ENCODE data around the gene TPPP3. TPM values are rescaled to one million over a fixed set of nuclear protein-coding genes. Genes with fewer than 3 reads are reported as not detected.
A peak's percentile ranks its signal among the peaks of the same experiment; 100 is the strongest.
"Not testable (repeated sequence)": the region's sequence is repeated elsewhere in the genome, so short reads cannot be mapped to it uniquely, and the experiment has no call there.

The TPPP3 gene
- total RNA-seq, 4 donors from 2014 or later: 14.8 to 111 (median 55.0) TPM

DNA sequence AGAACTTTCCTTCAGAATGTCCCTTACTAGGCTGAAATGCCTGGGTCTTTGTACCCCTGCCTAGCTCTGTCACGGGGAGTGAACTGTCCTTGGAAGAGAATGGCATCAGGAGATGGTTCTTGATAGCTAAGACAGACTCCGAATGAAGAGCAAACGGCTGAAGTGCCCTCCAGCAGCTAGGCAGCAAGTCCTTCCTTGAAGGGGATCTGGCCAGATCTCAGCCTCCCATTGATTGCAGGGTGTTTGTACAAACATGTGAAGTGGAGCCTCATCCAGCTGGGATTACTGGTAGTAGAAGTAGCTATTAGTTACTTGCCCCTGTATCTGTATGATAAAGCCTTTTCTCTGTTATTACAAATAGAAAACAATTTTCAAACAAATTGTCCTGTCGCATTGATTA lies 35.7 kb downstream of the TPPP3 start:
- Histone ChIP-seq H3K4me1 (no peaks in the 10 kb centered on the region), H3K36me3 (no peaks in the 10 kb centered on the region), H3K4me3 (no peak overlapping the region), H3K27me3 (no peaks in the 10 kb centered on the region), H3K27ac (no peak overlapping the region), H3K9me3 (no peaks in the 10 kb centered on the region)
- WGBS, 2 donors (ENCODE audit: low coverage in 1 of 2): 75 to 88% methylated on average over 2 to 4 of the region's 4 CpGs
- no peak for ATAC-seq
- TF ChIP-seq, protein P1, sequence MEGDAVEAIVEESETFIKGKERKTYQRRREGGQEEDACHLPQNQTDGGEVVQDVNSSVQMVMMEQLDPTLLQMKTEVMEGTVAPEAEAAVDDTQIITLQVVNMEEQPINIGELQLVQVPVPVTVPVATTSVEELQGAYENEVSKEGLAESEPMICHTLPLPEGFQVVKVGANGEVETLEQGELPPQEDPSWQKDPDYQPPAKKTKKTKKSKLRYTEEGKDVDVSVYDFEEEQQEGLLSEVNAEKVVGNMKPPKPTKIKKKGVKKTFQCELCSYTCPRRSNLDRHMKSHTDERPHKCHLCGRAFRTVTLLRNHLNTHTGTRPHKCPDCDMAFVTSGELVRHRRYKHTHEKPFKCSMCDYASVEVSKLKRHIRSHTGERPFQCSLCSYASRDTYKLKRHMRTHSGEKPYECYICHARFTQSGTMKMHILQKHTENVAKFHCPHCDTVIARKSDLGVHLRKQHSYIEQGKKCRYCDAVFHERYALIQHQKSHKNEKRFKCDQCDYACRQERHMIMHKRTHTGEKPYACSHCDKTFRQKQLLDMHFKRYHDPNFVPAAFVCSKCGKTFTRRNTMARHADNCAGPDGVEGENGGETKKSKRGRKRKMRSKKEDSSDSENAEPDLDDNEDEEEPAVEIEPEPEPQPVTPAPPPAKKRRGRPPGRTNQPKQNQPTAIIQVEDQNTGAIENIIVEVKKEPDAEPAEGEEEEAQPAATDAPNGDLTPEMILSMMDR (IDR thresholded peaks at IDR 0.05): no peak
- TF ChIP-seq EP300 (IDR thresholded peaks at IDR 0.05) (no peak), POLR2A (IDR thresholded peaks at IDR 0.05) (no peak), POLR2AphosphoS5 (IDR thresholded peaks at IDR 0.05) (no peak)

DNA sequence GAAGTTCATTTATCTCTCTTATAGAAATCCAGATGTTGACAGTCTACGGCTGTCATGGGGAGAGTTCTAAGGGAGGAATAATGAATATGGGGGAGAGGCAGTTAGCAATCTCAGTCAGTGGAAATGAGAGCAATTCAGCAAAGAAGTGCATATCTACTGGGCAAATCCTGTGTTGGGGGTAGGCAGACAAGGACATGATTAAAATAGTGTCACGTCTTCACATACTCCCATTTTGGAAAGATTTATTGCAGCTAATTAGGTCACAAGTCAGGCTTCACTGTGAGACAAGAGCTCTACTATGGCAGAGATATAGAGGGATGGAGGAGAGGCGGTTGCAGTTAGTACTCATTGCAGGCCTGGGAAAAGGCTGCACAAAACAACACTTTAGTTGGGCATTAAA lies 36.9 kb downstream of the TPPP3 start:
- no peak for TF ChIP-seq POLR2AphosphoS5 (IDR thresholded peaks at IDR 0.05)
- TF ChIP-seq EP300 (IDR thresholded peaks at IDR 0.05): no peak
- TF ChIP-seq POLR2A (IDR thresholded peaks at IDR 0.05): no peak
- TF ChIP-seq, protein P1 (IDR thresholded peaks at IDR 0.05): no peak
- H3K36me3 ChIP-seq: no peaks in the 10 kb centered on the region
- no peak overlapping the region for H3K27ac ChIP-seq
- no peaks in the 10 kb centered on the region for H3K9me3 ChIP-seq
- WGBS, 2 donors (ENCODE audit: low coverage in 1 of 2): 49 to 62% methylated on average over 2 to 3 of the region's 3 CpGs
- H3K27me3 ChIP-seq: no peaks in the 10 kb centered on the region
- ATAC-seq: no peak
- H3K4me1 ChIP-seq: no peaks in the 10 kb centered on the region
- no peak overlapping the region for H3K4me3 ChIP-seq

DNA sequence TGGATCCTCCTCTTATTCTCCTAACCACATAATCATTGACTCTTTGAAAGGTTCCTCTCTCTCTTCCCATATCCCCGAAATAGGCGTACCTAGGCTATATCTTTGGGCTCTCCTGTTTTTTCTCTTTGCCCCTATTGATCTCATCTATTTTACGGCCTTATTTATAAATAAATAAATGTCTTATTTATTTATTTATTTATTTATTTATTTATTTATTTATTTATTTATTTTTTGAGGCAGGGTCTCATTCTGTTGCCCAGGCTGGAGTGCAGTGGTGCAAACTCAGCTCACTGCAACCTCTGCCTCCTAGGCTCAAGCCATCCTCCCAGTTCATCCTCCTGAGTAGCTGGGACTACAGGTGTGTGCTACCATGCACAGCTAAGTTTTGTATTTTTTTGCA lies 40.8 kb downstream of the TPPP3 start:
- not testable (repeated sequence) for H3K27me3 ChIP-seq, H3K36me3 ChIP-seq, H3K9me3 ChIP-seq, H3K4me3 ChIP-seq, H3K27ac ChIP-seq, ATAC-seq, H3K4me1 ChIP-seq
- 90 to 100% methylated on average over 3 of the region's 3 CpGs for WGBS, 2 donors (ENCODE audit: low coverage in 1 of 2)

DNA sequence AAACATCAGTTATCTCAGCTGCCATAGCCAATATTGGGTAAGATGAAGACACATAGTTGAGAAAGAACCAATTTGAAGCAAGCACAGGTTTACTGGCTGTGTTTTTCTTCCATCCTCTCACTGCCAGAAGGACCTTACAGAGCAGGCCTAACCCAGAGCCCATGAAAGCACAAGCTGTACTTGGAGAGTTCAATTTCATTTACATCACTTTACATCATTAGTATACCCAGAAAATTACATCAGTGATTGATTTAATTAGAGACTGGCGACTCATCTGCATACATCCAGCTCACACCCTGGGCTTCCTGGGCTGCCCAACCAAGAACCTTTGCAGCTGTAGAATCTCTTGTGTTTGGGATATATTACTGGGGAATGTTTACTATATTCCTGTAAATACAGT lies 43.0 kb downstream of the TPPP3 start:
- Histone ChIP-seq H3K36me3 (no peaks in the 10 kb centered on the region), H3K9me3 (no peaks in the 10 kb centered on the region), H3K4me3 (no peak overlapping the region), H3K27ac (no peak overlapping the region), H3K4me1 (no peaks in the 10 kb centered on the region), H3K27me3 (no peaks in the 10 kb centered on the region)
- no peak for ATAC-seq
- TF ChIP-seq POLR2AphosphoS5 (IDR thresholded peaks at IDR 0.05) (no peak), POLR2A (IDR thresholded peaks at IDR 0.05) (no peak), EP300 (IDR thresholded peaks at IDR 0.05) (no peak)
- TF ChIP-seq, protein P1 (IDR thresholded peaks at IDR 0.05): no peak
- 100% methylated on average over 1 of the region's 1 CpG for WGBS, 2 donors (ENCODE audit: low coverage in 1 of 2)

DNA sequence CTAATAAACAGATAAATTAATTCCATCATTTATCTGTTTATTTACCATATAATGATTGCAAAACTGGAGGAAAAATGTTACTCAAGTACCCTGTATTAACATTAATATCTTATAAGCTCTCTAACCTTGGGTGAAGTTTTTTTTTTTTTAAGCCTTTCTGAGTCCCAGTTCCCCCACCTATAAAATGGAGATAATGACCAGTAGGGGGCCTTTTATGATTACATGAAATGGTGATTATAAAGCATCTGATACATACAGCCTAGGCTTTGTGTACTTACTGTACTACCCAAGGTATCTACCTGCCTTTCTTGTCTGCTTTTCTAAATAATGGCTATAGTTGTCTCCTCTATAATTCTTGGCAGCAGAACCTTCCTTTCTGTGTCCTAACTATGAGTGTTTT lies 44.1 kb downstream of the TPPP3 start:
- no peaks in the 10 kb centered on the region for H3K4me1 ChIP-seq
- no peaks in the 10 kb centered on the region for H3K9me3 ChIP-seq

More for the DNA sequence above, 44.1 kb downstream of the TPPP3 start:
- no peak for TF ChIP-seq POLR2AphosphoS5 (IDR thresholded peaks at IDR 0.05)
- TF ChIP-seq, protein P1 (IDR thresholded peaks at IDR 0.05): peak in 3 of 4 experiments; percentile 18 to 39 (median 29)
- H3K27me3 ChIP-seq: no peaks in the 10 kb centered on the region
- H3K27ac ChIP-seq: no peak overlapping the region
- H3K4me3 ChIP-seq: no peak overlapping the region
- no peaks in the 10 kb centered on the region for H3K36me3 ChIP-seq
- no peak for ATAC-seq

All from gastroesophageal sphincter (tissue), 4 donors.